ENCODE measurements around the gene TBX18.

The TBX18 gene

DNA sequence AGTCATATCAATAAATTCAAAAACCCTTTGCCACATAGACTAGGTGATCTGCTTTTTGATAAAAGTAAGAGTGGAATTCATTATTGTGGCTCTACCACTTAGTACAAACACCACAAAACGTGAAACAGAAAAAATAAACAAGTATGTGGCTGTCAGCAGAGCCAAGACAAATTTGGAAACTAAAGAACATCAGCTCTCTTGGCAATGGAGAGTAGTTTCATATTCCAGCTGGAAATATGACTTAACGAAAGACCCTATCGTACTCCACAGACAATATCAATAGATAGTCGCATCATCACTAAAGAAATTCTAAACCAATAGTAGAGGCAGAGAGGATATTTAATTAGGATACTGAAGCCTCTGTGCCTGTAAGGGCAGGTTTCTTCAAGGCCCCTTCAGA is 20.8 kb downstream of the TBX18 start:
- no peak for DNase-seq

DNA sequence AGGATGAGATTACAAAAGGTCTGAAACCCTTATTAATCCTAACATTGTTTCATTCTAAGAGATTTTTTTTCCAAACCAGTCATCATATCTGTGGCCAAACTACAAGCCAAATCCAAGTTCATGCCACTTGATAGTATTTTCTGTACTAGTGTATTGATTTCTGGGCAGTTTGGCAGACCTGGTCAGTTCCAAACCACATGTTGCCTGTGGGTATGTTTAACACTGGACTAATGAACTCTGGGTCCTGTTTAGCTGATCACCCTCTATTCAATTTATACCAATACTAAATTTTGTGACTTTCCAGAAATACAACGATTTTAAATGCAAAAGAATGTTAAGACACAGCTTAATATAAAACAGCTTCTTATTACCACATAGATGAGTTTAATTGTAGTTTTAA is 24.0 kb downstream of the TBX18 start:
- DNase-seq: no peak

DNA sequence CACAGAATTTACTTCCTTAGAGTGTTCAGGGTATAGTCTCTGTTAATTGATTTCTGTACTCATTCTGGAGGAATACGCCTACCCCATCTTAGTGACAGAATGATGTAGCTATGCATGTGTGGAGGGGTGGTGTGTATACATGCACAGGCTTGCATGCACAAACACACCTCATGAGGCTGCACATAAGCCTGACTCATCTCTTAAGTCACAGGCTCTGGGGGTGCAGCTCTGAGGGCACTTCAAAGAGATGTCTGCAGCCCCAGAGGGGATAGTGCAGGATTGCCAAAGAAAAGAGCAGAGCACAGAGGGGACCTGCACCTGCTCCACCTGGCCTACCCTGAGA is 24.6 kb downstream of the TBX18 start:
- DNase-seq: no peak

DNA sequence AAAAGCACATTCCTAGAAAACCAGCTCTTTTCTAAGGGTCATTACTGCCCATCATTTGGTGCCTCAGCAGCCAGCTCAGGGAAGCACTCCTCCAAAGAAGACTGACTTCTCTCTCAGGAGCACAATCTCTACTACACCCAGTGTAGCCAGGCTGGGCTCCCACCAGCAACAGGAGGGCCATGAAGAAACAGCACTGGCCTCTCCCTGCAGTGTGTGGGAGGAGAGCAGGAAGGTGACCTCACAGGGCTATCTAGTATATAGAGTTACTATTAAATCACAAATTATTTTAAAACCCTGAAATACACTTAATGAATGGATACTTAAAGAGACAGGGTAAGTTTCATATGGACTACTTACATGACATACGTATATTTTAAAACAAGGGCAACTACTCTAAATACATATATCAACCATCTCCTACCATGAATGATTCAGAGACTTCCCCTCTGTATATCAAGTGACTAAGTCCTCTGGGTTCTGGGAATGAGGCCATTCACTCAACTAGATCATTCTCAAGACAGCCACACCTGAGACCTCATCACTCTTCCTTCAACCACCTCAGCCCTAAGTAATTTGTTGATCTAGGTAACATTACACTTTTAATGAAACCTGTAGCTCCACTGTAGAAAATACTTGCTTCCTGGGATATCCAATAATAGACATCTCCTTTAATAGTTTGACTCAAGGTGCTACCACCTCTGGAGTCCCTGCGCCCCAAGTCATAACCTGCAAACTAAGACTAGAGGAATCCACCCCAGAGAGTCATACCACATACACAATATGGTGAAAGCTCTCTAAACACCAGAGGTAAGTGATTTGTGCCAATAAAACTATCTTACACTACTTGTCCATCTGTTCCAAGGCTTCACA is 25.2 kb downstream of the TBX18 start:
- DNase-seq: no peak

DNA sequence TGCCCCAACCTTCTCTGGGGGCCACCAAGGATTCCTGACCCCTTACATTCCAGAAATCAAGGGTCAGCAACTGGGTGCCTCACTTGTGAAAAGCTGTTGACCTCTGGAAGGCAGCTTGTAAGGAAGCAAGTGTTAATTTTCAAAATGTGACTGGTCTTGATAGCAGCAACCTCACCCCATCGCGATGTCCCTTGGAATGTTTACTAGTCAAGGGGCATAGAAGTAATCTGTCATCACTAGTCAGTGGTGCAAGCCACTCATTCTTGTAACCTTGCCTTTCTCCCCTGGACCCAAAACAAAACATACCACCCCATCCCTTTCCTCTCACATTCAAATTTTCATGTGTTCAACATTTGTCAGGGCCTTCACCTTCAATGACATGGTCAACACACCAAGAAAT is 30.5 kb downstream of the TBX18 start:
- DNase-seq: no peak

DNA sequence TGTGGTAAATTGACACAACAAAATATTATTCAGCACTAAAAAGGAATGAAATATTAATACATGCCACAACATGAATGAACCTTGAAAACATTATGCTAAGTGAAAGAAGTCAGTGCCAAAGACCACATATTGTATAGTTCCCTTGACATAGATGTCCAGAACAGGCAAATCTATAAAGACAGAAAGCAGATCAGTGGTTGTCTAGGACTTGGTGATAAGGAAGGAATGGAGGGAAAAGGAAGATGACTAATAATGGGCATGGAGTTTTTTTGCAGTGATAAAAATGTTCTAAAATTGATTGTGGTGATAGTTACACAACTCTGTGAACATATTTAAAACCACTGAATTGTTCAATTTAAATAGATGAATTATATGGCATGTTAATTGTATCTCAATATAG is 32.5 kb downstream of the TBX18 start:
- DNase-seq: no peak

DNA sequence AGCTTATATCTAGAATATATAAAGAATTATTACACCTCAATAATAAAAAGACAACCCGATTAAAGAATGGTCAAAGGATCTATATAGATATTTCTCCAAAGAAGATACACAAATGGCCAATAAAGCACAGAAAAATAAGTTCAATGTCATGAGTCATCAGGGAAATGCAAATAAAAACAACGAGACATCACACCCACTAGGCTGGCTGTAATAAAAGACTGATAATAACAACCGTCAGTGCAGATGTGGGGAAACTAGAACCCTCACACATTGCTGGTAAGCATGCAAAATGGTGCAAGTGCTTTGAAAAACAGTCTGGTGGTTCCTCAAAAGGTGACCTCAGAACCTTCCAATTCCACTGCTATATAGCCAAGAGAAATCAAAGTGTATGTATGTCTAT is 33.0 kb downstream of the TBX18 start:
- DNase-seq: no peak

DNA sequence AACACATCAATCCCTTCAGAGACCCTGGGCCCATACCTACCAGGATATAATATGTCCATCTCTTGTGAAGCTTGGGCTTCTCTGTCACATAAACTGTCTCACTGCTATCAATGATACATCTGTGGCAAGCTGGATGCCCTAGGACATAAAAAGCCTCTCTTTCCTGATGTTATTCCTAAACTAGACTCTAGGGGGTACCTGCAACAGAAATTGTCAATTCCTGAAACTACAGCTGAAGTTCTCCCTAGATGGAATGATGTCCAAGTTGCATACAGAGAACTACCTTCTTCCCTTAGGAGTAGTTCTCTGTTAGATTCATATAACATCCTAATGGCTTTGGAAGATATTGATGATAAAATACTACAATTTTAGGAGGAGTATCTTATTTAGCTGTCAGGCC is 35.8 kb downstream of the TBX18 start:
- DNase-seq: no peak

DNA sequence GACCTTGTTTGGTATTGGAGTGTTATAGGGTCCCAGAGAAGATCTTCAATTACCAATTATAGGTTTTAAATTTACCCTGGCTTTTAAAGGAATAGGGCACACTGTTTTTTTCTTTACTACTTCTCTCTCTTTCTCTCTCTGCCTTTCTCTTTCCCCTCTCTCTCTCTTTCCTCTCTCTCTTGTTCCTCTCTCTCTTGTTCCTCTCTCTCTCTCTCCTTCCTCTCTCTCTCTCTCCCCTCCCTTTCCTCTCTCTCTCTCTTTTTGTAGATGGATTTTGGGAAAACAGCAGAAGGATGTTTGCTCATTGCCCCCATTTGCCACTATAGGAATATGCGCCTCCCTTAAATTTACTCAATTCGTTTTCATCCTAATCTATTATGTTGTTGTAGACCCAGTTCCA is 45.2 kb downstream of the TBX18 start:
- no peak for DNase-seq

DNA sequence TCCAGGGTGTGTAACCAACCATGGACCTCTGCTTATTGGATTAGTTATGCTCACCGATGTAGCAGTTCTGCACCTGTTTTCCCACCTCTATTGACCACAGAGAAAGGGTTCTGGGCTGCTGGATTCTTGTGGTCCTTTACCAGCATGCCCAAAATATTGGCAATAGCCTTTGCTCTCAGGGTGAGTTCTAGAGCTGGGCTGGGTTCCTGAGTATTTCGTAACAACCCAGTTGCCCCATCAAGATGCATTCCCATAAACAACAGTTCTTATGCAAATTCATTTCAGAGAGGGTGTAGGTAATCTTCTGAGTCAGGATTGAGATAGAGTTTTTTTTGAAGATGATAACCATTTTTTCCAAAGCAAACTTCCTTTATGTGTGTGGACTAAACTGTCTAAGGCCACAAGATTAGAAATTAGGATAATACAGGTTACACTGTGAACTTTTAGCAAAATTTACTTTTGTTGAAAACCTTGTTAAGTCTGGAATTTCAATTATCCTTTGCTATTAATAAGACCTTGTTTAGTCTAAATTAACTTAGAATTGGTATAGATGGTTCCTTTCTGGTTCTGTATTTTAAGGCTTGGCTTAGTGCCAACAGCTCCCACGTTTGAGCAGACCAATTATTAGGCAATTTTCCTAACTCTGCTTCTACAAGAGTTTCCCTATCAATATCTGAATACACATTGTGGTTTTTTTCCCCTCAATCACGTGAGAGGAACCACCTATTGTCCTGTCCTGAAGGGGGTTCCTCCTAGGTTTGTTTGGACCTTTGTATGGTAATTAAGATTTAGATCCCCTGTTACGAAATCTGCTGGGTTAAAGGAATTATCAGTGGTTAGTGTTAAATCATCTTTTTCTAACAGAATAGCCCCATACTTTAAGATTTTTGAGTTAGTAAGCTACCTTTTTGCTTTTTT is 46.1 kb downstream of the TBX18 start:
- no peak for DNase-seq

DNA sequence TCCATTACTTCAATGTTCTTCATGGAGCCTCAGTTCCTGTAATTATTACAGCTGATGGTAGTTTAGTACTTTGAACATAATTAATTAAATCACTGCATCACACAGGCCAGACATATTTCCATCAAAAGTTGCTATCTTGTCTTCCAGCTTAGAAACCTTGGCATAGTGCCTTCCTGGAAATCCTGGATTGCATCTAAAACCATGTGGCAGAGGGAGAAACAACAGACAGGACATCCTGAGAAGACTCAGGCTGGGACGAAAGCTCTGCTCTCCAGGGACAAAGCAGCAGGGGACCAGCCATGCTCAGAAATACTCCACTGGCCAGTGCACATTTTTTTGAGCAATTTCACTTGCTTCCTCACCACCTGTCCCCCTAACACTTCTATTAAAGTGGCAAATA is 55.3 kb downstream of the TBX18 start:
- no peak for DNase-seq

DNA sequence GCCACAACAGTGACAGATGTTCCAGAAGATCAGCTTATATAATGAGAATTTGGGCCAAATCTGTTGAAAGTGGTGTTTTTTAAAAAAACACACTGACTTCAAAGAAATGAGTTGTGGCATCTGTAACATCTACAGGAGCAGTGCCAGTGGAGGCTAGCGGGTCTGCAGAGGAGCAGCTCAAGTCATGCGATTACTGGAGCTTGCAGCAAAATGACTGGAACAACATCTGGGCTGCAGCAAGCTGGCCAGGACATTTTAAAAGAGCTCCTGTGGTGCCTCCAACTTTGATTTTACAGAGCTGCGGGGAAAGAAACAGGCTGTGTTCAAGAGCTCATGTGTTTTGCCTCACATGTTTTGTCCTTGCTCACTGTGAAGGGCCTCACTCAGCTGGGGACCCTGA is 57.2 kb downstream of the TBX18 start:
- no peak for DNase-seq

DNA sequence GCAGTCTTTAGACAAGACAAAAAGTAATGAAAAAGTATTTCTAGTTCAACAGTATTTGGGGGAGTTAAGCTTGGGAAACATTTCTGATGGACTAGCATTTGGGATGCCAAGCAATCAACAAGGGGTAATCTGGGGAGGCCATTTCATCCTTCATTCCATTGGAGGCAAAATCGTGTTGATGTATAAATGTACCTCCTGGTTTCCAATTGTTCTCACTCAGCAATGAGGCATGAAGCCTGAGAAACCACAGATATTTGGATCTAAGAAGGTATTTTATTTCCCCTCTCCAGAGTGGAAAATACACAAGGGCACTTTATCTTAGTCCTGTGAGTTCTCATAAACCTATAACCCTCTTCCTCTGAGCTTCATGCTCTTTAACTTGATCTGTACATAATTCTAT is 68.2 kb downstream of the TBX18 start:
- no peak for DNase-seq

DNA sequence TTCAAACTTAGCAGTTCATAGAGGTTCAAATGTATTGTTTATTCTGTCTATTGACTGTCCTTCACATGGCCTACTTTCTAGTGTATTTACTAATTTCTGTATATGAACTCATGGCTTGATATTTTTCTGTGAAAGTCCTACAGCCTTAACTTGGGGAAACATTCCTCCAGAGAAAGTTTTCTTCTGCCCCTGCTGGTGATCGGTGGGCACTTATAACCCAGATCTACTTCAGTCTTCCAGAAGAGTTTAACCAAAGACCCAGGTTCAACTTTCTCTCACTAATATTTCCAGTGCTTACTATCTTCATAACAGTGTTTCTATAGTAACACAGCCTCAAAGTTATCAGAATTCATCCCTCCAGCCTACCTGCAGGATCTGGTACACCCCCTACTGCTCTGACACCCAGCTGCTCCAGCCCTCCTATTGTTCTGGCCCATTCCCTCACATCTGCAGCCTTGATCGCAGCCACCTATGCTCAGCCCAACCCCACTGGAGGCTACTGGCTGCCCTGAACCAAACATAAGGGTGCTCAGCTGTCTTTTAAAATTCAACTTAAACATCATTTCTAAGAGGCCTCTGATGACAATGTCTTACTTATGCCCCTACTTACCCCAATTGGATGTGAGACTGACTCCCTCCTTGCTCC is 72.3 kb downstream of the TBX18 start:
- DNase-seq: no peak

DNA sequence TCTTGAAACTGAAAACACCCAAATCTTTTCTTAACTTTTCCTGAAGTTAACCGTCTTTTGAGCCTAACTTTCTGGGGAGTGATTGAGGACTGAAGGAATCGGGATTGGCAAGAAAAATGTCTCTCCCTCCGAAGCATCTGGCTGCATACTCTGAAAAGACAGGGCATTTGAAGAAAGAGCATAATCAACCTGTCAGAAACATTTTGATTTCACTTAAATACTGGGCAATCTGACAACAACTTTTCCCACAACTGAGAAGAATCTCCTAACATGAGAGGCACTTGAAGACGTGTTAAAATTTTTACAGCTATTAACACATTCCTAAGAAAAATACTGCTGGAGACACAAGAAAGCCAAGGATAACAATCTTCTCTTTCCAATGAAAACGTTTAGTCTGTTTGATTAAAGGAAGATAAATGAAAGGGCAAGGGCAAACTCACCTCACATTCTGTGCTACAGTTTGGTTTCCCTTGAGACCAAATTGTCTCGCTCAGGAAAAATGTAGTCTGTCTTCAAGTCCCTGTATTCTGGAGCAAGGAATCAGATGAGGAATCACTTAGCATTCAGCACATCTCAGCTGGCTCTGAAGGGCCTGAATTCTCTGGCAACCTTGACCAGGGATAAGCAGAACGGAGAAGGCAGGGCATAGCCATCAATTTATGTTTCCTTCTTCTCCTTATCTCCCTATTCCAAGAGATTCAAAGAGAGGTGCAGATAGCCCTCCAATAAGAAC is 76.1 kb downstream of the TBX18 start:
- DNase-seq: no peak

DNA sequence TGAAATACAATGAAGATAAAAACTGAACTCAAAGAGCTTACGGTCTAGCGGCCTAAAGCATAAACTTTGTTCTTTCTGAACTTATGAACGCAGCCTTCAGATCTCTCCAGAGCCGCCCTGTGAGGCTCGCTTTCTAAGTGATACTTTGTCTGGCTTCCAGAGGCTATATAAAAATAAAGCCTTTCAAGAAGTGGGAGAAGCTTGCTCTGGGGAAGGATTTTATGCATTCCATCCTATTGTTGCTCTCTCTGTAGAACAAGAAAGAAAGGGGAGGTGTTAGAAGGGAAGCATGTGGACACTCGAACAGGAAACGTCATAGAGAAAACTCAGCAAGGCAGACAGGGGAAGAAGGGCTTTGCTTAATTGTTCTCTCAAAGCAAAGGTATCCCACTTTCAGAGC is 77.0 kb downstream of the TBX18 start:
- DNase-seq: no peak

DNA sequence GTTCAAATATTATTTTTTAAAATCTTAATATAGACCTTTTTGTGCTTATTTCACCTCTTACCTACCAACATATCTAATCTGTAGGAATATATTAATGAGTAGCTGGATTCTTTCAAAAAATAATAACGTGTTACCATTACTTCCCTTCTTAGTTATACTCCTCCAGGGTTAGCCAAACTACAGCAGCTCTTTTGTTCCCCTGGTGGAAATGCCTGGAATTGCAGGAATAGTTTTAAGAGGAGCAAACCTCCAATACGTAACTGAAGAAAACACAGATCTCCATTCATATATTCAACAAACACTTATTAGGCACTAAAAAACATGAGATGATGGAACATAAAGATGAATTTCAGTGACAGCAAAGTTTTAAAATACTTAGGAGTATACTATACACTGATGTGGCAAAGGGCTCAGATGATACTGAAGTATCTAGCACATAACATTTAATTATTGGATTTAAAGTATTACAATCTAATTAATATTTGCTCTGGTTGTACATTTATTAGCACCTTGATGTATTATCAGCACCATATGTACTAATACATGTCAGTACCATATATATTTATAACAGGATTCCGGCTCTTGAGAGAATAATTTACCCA is 78.3 kb downstream of the TBX18 start:
- no peak for DNase-seq

DNA sequence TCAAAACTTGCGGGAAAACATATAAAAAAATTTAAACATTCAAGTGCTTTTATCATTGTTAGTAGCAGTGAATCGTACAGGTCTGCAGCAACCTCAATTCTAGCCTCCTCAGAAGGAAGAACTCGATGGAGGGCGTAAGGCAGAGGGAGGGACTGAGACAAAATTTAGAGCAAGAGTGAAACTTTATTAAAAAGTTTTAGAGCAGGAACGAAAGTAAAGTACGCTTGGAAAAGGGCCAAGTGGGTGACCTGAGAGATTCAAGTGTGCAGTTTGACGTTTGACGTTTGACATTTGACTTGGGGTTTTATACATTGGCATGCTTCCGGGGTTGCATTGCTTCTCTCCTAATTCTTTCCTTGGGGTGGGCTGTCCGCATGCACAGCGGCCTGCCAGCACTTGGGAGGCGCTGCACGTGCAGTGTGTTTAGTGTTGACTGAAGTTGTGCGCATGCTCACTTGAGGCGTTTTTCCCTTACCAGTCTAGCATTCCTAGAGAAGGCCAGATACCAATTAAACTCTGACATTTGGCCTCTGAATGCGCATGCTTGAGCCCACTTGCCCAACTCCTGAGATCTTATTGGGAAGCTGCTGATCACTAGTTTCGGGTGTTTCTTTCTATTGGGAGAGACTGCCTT is 82.6 kb downstream of the TBX18 start:
- no peak for DNase-seq

DNA sequence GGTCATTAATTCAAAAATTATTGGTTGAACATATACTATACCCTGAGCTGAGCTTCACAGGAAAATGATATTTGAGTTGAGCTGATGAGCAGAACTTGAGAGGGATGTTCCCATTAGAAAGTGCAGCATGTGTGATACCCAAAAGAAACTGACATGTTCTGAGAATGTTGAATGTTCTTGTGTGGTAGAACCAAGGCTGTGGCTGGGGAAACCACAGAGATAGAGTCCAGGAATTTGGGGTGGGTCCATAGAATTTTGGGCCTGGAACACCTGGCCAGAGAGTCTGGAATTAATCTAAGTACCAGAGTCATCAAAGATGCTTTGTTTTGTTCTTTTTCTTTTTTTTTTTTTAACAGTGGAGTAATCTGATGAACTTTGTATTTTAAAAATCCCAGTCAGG is 88.7 kb downstream of the TBX18 start:
- no peak for DNase-seq

DNA sequence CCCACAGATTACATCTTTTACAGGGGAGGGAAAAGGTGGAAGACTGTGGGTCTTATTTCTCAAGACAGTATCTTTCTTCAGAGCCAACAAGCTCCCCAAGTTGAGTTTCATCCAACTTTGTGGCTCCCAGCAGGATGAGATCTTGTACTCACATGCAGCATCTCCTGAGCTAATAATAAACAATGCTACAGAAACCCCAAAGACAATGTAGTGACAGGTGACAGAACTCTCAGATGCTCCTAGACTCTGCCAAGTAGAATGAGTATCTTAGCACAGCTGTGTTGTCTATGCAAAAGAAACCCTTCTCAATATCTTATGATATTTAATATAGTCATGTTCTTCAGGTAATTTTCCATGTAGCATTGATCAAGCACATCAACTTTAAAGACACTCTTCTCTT is 90.0 kb downstream of the TBX18 start:
- no peak for DNase-seq

DNA sequence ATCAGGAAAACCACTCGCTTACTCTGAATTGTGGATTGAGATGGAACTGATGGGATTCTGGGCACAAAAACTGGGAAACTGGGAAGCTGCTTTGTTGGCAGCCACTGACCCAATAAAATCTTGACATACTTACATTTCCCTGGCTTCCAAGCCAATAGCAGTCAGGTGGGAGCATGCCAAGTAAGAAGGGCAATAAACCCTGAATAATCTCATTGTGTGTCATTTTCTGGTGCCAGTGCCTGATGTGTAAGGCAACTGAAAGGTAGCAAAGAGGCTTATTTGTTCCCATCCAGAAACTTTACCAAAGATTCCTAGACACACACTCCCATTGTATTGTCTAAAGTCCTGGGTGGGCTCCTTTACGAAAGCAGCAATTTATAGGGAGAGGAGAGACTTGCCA is 93.2 kb downstream of the TBX18 start:
- no peak for DNase-seq

DNA sequence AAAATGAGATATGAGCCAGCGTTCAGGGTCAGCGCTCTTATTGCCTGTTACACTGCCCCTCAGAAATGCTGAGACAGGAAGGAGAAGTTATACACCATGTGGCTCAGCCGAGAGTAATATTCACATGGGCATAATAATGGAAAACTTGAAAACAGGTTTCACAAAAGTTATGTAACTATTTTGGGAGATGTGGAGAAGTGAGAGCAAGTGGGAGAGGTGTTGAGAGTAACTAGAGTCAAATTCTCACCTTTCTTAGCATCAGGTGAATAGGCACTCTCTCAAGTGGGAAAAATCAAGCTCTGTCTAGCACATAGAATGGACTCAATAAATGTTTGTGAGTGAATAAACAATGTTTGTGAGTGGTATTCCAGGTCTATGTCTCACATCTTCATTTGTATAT is 94.5 kb downstream of the TBX18 start:
- DNase-seq: no peak

Data from T1000 (cell line).